SW 1271 (cell line): Measurements from ENCODE around the gene MINDY4.

ENCODE experiments used
- DNase-seq, 2 experiments: peaks; one replicate each; lab custom pipeline; 2025; lab: John Stamatoyannopoulos, UW

Gene MINDY4

DNA sequence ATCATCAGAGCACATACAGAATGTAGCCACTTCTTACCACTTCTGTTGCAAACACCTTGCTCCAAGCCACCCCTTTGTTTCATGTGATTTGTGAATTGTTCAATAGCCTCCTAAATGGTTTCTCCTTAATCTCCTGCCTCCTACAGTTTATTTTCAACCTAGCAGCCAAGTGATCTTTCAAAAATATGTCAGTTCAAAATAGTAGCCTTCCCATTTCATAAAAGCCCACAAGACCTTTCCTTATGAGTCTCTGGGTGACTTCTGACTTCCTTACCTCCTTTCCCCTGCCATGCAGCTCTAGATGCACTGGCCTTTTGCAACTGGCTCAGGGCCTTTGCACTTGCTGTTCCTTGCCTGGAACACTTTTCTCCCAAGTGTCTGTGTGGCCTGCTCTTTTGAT lies 4.8 kb downstream of the MINDY4 start:
- no peak for DNase-seq

DNA sequence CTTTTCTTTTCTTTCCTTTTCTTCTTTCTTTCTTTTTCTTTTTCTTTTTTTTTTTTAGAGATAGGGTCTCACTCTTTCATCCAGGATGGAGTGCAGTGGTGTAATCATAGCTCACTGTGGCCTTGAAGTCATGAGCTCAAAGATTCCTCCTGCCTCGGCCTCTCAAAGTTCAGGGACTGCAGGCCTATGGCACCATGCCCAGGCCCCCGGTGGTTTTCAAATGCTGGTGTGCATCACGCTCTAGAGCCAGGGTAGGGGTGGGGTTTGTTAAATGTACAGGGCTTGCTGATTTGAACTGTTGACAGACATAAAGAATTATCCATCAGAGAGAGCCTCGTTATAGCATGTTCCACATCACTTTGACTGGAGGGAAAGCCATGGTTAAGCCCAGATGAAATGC lies 5.8 kb downstream of the MINDY4 start:
- no peak for DNase-seq

DNA sequence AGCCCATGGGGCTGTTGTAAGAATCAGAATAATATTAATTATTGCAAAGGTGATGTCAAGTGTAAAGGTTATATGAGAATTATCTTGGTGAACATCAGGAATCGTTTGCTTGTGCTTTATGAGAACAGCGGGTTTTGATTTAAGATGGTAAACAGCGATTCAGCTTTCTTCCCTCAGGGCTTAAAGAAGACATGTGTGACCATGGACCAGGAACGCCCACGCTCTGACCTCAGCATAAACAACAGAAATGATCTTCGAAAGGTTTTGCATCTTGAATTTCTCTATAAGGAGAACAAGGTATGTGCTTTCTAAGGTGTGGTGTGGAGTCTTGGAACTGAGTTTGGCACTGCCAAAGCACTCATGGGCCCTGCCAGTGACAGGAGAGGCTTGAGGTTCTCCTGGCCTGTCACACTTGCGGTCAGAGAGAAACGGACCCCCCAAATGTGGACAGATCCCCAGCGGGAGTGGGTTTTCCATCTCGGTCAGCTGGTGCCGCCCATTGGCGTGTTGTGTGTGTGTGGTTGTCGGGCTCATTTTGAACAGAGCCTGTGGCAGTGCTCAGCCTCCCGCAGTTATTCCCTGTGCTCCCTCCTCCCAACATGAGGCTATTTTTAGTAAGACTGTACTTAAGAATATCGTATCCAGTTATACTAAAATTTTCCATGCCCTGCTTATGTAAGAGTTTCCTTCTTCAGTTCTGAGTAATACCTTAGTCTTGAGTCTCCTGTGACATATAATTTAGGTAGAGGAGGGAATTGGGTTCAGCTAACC lies 7.2 kb downstream of the MINDY4 start:
- DNase-seq: no peak

DNA sequence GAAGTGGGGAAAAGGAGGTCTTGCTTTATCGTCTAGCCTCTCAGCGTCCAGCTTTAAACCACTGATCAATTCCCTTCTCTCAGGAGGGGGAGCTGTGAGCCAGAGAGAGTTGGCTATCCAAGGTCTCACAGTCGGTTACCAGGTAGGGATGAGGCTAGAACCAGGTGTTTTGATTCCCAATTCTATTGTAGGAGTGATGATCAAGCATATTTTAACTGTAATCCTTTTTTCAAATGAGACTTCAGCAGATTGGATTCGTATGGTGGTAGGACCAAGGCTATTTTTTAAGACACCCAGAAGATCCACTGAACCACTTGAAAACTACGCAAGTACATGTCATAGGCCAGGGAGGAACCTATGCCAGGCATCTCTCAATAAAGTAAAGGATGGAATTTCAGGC lies 8.4 kb downstream of the MINDY4 start:
- no peak for DNase-seq

DNA sequence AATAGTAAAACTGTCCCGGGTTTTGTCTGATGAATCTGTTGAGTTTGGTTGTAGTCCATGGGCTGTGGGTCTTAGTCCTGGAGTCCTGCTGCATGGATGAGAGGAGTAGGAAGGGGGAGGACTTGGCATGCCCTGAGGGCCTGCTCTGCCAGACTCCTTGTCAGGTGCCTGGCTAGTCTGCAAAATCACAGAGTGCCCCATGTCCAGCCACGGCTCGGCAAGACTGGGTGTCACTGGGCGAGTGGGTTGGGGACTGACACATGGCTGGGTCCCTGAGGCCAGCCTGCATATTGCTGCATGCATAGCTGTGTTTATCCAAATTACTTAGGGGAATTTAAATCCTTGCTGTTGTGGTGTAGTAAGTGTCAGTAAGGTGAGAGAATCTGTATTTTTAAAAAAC lies 9.7 kb downstream of the MINDY4 start:
- no peak for DNase-seq

DNA sequence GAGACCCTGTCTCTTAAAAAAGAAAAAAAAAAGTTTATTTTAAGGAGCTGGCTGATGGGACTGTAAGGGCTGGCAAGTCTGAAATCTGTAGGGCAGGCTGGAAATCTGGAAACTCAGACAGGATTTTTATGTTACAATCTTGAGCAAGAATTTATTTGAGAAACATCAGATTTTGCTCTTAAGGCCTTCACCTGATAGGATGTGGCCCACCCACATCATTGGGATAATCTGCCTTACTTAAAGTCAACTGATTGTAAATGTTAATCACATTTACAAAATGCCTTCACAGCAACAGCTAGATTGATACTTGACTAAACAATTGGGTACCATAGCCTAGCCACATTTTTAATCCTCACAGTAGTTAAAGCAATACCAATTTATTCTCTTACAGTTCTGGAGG lies 11.5 kb downstream of the MINDY4 start:
- no peak for DNase-seq

DNA sequence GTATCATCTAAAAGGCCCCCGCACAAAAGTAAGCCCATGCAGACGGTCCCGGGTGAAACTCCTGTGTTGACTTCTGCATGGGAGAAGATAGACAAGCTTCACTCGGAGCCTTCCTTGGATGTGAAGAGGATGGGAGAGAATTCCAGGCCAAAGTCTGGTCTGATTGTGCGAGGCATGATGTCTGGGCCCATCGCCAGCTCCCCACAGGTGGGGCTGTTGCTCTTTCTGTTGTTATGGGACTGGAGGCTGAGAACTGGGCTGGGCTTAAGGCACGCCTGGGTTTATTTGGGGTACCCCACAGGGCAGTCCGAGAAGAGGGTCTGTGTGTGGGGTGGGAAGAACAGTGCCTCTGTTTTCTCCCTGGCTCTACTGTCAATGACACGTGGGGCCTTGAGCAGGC lies 14.6 kb downstream of the MINDY4 start:
- no peak for DNase-seq

DNA sequence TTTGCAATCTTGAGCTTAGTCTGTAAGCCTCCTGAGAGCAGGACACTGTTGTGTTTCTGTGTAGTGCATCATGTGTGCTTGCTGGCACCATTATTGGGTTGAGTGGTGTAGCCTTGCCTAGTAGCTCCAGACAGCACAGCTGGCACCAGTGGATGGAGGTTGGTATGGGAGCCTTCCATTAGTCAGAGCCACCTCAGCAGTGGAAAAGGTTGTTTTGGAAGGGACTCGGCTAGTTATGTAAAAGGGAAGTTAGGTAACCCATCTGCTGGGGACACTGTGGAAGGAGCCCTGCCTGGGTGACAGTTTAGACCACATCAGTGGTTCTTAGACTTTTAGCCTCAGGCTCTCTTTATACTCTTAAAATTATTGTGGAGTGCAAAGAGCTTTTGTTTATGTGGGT lies 16.3 kb downstream of the MINDY4 start:
- no peak for DNase-seq

DNA sequence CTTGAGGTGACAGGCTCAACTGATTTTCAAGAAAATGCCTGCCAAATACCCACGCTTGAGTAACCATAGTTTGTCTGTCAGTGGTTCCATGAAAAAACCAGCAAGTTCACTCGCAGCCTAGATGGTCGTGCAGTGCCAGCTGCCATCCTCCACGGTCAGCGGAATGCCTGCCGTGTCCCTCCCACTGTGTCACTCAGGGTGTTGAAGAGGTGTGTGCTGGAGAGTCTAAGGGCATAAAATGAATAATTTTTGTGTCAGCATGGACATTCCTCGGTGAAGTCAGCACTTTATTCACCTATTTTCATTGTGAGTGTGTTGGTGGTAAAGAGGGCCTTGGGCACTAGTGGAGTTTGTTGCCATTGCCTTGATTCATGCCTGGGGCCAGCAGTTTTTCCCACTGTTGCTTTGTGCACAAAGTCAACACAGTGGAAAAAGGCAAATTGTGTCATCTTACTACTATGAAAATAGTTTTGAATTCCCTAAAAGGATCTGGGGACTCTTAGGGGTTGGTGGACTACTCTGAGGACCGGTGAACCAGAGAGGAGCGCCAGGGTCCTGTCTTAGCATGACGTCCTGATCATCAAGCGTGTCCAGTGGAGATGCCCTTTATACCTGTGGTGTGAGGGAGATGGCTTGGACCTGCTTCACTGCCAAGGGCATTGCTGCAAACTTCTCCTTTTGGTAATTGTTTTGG lies 17.6 kb downstream of the MINDY4 start:
- DNase-seq: no peak

DNA sequence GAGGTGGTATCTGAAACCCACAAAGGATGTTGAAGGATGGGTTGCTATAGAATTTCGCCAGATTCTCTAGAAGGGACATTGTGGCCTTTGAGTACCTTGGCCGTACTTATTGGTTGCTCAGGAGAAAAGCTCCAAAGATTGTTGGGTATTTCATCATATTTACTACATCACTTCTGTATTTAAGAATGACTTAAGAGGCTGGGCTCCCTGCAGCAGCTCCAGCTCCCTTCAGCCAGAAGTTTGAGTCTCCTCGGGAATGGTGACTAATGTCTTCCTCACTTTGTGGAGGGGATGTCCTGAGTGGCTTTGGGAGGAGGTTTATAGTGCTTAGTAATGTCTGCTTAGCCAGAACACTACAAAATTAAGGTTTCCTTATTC lies 18.1 kb downstream of the MINDY4 start:
- no peak for DNase-seq

DNA sequence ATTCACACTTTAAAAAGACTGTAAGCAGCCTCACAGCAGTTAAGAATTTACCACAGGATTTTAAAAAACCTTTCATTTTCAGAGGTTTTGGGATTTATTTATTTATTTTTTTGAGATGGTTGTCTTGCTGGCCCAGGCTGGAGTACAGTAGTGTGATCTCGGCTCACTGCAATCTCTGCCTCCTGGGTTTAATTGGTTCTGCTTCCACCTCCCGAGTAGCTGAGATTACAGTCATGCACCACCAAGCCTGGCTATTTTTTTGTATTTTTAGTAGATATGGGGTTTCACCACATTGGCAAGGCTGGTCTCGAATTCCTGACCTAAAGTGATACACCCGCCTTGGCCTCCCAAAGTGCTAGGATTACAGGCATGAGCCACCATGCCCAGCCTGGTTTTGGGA lies 19.1 kb downstream of the MINDY4 start:
- no peak for DNase-seq

DNA sequence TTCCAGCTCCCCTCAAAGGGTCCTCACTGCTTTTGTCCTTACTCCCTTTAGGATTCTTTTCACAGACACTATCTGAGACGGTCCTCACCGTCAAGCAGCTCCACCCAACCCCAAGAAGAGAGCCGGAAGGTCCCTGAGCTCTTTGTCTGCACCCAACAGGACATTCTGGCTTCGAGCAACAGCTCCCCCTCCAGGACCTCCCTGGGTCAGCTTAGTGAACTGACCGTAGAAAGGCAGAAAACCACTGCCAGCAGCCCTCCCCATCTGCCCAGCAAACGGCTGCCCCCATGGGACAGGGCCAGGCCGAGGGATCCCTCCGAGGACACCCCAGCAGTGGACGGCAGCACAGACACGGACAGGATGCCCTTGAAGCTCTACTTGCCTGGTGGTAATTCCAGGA lies 19.9 kb downstream of the MINDY4 start:
- DNase-seq: no peak

DNA sequence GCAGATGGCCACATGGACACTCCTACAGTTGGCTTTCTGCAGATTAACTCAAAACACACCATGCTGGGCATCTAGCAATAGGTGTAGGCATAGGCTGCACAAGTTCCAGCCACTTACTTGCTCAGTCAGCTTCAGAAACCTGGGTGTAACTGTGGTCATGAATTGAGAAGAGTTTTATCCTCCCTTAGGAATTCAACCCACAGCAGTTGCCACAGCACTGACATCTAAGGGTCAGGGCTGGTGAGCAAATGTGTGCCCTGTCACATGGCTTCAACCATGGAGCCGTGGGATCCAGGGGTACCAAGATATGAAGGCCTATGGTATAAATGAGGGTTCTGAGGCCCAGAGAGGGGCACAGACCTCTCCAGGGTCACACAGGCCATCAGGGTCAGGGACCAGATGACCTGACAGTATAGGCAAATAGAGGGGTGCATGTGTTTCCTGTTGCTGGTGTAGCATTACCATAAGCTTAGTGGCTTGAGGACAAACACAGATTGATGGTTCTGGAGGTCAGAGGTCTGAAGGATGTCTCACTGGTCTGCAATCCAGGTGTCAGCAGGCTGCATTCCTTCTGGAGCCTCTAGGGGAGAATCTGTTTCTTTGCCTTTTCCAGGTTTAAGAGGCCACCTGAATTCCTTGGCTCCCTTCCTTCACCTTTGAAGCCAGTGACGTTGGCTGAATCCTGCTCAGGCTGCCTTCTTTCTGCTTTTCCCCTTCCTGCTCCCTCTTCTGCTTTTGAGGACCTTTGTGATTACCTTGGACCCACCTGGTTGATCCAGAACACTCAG lies 24.1 kb downstream of the MINDY4 start:
- no peak for DNase-seq

DNA sequence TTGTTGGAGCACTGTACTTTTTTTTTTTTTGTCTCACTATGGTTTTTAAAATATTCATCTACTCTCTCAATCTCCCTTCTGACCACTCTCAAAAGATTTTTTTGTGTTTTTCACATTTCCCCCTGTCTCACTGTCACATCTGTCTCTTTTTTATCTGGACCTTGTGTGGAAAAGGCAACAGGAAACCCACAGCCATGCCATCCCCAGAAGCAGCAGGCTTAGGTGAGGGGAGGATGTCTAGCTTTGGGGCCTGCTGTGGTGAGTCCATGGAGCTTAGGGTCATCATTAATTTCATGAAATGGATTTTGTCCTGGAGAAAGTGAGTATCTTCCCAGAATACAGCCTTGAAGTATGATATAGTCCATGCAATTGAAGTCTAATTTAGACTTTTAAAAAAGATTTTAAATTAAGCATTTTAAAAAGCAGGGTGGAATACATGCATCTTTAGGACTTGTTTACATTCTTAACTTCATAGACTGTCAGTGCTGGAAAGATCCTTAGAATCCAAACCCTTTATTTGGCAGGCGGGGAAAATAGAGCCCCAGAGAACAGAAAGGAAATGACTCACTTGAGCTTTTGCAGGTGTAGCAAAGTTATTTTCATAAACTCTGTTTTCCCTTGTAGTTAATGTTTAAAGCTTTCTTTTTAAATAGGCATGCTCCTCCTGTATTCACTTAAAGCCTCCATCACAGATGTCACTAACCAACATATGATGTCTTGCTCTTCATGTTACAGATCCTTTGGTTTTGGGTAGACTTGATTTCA lies 25.1 kb downstream of the MINDY4 start:
- DNase-seq: peak in 1 of 2 experiments; percentile 17

DNA sequence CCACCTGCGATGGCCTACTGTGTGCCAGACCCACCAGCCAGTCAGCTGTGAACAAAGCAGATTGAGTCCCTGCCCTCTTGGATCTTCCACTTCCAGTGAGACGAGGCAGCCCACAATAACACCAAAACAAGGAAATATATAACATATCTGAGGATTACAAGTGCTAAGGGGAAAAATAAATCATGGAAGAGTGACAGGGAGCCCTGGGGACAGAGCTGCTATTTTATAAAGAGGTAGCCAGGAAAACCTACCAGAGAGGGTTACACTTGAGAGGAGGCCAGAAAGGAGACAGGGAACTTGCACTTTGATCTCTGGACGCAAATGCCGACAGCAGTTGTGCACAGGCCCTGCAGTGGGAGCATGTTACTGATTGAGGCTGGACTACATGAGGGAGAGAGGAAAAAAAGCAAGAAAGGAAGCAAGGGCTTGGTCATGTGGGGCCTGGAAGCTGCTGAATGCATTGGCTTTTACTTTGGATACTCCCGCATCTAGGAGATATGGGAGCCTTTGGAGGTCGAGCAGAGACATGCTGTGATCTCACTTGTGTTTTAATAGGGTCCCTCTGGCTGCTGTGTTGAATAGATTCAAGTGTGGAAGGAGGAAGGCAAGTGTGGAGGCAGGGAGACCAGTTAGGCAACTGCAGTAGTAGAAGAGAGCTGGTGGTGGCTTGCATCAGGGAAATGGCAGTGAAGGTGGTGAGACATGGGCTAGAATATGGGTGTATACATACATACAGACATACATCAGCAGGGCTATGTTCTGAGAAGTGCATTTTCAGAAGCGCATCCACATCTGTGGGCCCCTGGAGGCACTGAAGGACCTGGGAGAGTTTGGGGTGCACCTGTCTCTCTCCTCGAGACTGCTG lies 26.2 kb downstream of the MINDY4 start:
- DNase-seq: no peak

DNA sequence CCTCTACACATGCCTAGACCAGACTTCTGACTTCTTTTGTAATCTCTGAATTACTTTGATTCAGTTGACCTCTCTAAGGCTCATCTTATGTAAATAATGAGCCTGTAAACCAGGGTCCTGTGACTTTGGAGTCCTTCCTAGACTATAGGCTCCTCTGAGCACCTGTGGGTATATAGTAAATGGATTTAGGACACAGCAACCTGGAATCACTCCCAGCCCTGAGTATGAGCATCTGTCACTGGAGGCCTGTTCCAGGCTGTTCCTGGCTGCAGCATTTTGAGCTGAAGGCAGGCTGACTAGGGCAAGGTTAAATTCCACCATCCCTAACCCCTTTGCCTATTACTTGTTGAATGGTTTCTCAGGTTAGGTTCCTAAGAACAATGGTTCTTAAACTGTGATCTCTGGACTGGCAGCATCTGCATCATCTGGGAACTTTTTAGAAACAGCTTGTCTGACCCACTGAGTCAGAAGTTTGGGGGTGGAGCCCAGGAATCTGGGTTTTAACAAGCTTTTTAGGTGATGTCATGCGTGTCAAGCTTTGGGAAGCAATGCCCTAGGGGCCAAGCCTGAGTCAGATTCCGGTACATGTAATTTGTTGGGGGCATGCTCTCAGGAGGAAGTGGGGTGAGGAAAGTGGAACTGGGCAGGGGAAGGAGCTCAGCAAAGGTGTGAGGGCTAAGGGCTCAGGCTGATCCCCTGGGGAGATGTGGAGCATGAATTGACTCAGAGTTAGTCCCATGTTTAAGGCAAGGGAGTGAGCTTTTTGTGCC lies 28.2 kb downstream of the MINDY4 start:
- DNase-seq: no peak

DNA sequence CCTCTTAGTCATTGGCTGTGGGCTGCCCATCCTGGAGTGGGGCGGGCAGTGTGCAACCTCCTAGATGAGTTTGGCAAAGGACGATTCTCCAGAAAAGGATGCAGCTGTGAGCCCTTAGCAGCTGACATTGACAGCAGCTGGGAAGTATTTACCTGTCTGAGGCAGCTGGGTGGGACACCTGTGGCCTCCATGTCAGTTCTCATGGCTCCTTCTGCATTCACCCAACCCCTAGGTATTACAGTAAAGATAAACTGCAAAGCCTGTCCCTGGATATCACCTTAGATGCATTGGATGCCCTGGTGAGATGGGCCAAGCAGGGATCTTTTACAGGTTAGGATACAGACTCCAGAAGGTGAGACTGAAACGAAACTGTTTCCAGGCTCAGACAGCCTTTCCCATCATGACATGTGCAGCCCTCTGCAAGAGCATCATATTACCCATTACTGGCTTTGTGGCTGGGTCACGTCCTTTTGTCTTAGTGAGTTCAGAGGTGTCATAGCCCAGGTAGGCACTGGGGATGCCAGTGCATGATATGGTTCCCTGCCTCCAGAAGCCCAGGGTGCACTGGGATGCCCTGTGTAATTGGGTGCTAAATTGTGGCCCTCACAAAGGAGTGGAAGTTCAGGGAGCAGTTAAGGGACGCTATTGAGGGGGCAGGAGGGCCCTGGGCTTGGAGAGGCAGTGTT lies 28.9 kb downstream of the MINDY4 start:
- DNase-seq: no peak

DNA sequence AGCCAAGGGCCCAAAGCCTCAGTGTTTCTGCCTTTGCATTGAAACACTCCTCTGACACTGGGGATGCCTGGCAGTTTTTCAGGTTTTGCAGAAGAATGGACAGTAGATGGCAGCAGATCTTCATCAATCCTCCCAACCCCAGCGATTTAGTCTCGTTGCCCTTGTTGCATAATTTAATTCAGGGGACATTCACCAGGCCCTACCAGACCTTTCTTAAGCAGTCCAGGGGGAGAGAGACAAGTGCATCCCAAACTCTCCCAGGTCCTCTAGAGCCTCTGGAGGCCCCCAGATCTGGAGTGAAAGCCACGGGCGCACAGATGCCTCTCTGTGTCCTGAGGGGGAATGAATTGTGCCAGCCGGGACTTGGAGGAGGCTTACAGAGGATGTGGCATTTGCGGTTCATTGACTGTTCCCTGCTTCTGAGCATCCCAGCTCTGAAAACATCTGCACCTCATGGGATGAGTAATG lies 29.6 kb downstream of the MINDY4 start:
- DNase-seq: peak in 1 of 2 experiments; percentile 55

DNA sequence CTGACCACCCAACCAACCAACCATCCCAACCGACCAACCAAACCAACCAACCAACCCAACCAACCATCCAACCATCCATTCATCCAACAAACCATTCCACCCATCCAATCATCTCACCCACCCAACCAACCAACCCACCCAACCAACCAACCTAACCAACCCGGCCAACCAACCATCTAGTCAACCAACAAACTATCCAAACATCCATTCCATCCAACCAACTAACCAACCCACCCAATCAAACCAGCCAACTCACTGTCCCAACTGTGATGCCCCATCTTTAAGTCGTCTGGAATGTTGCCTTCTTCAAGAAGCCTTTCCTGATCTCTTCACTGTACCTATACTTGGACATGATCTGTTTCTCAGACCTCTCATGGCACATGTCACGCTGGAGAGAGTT lies 31.6 kb downstream of the MINDY4 start:
- no peak for DNase-seq
